DND-41 (cell line): ENCODE measurements around the gene GPA33.

ENCODE experiments used
- ATAC-seq: fragments of 200-7000 bp; cut with Tn5 transposase; 3 replicates; pipeline ENCODE4 v1.9.1; 2021; ENCODE audit warnings: low read depth; ENCODE audit not compliant: insufficient read depth
- DNase-seq: peaks from one replicate; pipeline ENCODE4 v3.0.0-alpha.2; 2020
- H2AFZ ChIP-seq: 2 replicates; pipeline ENCODE4 v1.6.0; 2012; ENCODE audit warnings: low read depth, low read length
- H3K27ac ChIP-seq: 2 replicates; pipeline ENCODE4 v1.5.1; 2012; ENCODE audit warnings: low read length, inconsistent platforms
- H3K27me3 ChIP-seq: fragments of 200-600 bp; sonication (generic); 2 replicates; pipeline ENCODE4 v1.6.0; 2012; ENCODE audit warnings: low read length, mild to moderate bottlenecking, inconsistent platforms; ENCODE audit not compliant: insufficient read depth, poor library complexity
- H3K36me3 ChIP-seq: 2 replicates; pipeline ENCODE4 v1.5.1; 2012; ENCODE audit warnings: low read length, inconsistent platforms; ENCODE audit not compliant: insufficient read depth
- H3K4me1 ChIP-seq: 2 replicates; pipeline ENCODE4 v1.5.1; 2012; ENCODE audit warnings: mild to moderate bottlenecking, low read length; ENCODE audit not compliant: insufficient read depth
- H3K4me2 ChIP-seq: 2 replicates; pipeline ENCODE4 v1.6.0; 2012; ENCODE audit warnings: mild to moderate bottlenecking, moderate library complexity, low read length, inconsistent platforms; ENCODE audit not compliant: insufficient read depth
- H3K4me3 ChIP-seq, 2 experiments: fragments of 200-600 bp in 1 of 2; shearing (Covaris generic) in 1 of 2; 2 replicates each; pipeline ENCODE4 v1.5.1; 2012 to 2016; ENCODE audit warnings: inconsistent platforms in 2 of 2, low read length in 2 of 2, mild to moderate bottlenecking in 2 of 2, low read depth in 1 of 2, moderate library complexity in 1 of 2
- H3K79me2 ChIP-seq: 2 replicates; pipeline ENCODE4 v1.6.0; 2012; ENCODE audit warnings: low read length, inconsistent platforms; ENCODE audit not compliant: insufficient read depth
- H3K9ac ChIP-seq: 2 replicates; pipeline ENCODE4 v1.6.0; 2012; ENCODE audit warnings: low read depth, mild to moderate bottlenecking, inconsistent platforms, low read length, moderate library complexity
- H3K9me3 ChIP-seq: 2 replicates; pipeline ENCODE4 v1.5.1; 2012; ENCODE audit warnings: low read length, moderate library complexity, mild to moderate bottlenecking, inconsistent platforms; ENCODE audit not compliant: insufficient read depth, severe bottlenecking
- H4K20me1 ChIP-seq: 2 replicates; pipeline ENCODE4 v1.6.0; 2012; ENCODE audit warnings: low read length; ENCODE audit not compliant: insufficient read depth
- CTCF ChIP-seq: IDR thresholded peaks from 2 replicates; pipeline ENCODE4 v1.5.1; 2012; ENCODE audit warnings: borderline replicate concordance, low read length, moderate library complexity, mild to moderate bottlenecking; ENCODE audit not compliant: poor library complexity, severe bottlenecking; ENCODE audit errors: extremely low read depth
- EZH2 ChIP-seq: IDR thresholded peaks from 3 replicates; pipeline ENCODE4 v1.6.1; 2012; ENCODE audit warnings: borderline replicate concordance, low read depth, mild to moderate bottlenecking, moderate library complexity, low read length, inconsistent platforms; ENCODE audit not compliant: severe bottlenecking

Gene GPA33

GRCh38 chr1:167107456-167107855, 17.3 kb upstream of the GPA33 start:
- H3K4me1 ChIP-seq: peaks cover 73% of the 10 kb centered on the region
- H2AFZ ChIP-seq: no peak overlapping the region
- H3K9ac ChIP-seq: no peak overlapping the region
- TF ChIP-seq EZH2: no peak
- no peak for TF ChIP-seq CTCF
- H4K20me1 ChIP-seq: no peaks in the 10 kb centered on the region
- no peak overlapping the region for H3K4me2 ChIP-seq
- no peaks in the 10 kb centered on the region for H3K36me3 ChIP-seq
- H3K9me3 ChIP-seq: no peaks in the 10 kb centered on the region
- H3K79me2 ChIP-seq: no peaks in the 10 kb centered on the region
- H3K27ac ChIP-seq: no peak overlapping the region
- no peak for ATAC-seq
- no peak for DNase-seq
- H3K4me3 ChIP-seq: no peak overlapping the region
- H3K27me3 ChIP-seq: no peaks in the 10 kb centered on the region

- Histone ChIP-seq H3K27ac (no peak overlapping the region), H3K4me3 (no peak overlapping the region), H3K79me2 (no peaks in the 10 kb centered on the region), H3K9me3 (no peaks in the 10 kb centered on the region), H3K4me2 (no peak overlapping the region), H4K20me1 (no peaks in the 10 kb centered on the region), H2AFZ (no peak overlapping the region), H3K9ac (no peak overlapping the region), H3K27me3 (no peaks in the 10 kb centered on the region), H3K36me3 (no peaks in the 10 kb centered on the region), H3K4me1 (peaks cover 60% of the 10 kb centered on the region)
- DNase-seq (no peak), ATAC-seq (no peak)
- TF ChIP-seq CTCF (no peak), EZH2 (no peak)
These were observed 15.9 kb upstream of the GPA33 start for GRCh38 chr1:167106119-167106461.

- H3K4me2 ChIP-seq: no peak overlapping the region; the same call in 1 of the 2 replicates
- DNase-seq (no peak), ATAC-seq (no peak)
- peaks cover 54% of the 10 kb centered on the region for H3K4me1 ChIP-seq
- H3K4me3 ChIP-seq: no peak overlapping the region
- no peaks in the 10 kb centered on the region for H3K79me2 ChIP-seq
- no peaks in the 10 kb centered on the region for H3K9me3 ChIP-seq
- H3K27ac ChIP-seq: peak overlapping the region; percentile 83
- H4K20me1 ChIP-seq: no peaks in the 10 kb centered on the region
- H2AFZ ChIP-seq: no peak overlapping the region
- no peaks in the 10 kb centered on the region for H3K36me3 ChIP-seq
- H3K9ac ChIP-seq: no peak overlapping the region
- TF ChIP-seq EZH2: no peak
- no peak for TF ChIP-seq CTCF
- no peaks in the 10 kb centered on the region for H3K27me3 ChIP-seq
These were observed 15.3 kb upstream of the GPA33 start for GRCh38 chr1:167105271-167106118.
